VCaP (cell line): ENCODE results near the gene CCBE1.

Source experiments
- H3K27ac ChIP-seq: fragments of 450-650 bp; 2 replicates; pipeline ENCODE4 v1.5.1; 2017
- CTCF ChIP-seq: fragments of 450-650 bp; conservative IDR thresholded peaks from 2 replicates; pipeline ENCODE4 v1.5.1; 2017; ENCODE audit warnings: mild to moderate bottlenecking, moderate library complexity

Gene CCBE1

GRCh38 chr18:59453468-59453961, 243.7 kb downstream of the CCBE1 start:
- H3K27ac ChIP-seq, result no peak overlapping the region
- no peak for TF ChIP-seq CTCF

GRCh38 chr18:59451963-59452362, 245.3 kb downstream of the CCBE1 start:
- no peak for TF ChIP-seq CTCF
- H3K27ac ChIP-seq, result no peak overlapping the region

DNA sequence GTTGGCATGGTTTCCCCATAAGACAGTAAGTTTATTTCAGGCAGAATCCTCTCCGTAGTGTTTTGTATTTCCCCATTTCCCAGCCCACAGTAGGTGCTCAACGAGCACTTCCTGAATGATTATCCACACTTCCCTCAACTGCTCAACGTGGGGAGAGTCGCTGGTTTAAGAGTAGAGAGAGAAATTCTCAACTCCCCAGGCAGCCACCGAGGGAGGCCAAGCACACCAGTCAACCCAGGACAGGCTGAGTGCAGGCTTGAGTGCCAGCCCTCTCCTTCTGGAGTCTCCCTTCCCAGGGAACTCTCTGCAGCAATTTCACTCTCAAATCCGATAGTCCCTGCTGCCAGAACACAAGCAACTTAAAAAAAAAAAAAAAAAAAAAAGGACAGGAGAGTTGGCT, 246.2 kb downstream of the CCBE1 start:
- no peak for TF ChIP-seq CTCF
- no peak overlapping the region for H3K27ac ChIP-seq

DNA sequence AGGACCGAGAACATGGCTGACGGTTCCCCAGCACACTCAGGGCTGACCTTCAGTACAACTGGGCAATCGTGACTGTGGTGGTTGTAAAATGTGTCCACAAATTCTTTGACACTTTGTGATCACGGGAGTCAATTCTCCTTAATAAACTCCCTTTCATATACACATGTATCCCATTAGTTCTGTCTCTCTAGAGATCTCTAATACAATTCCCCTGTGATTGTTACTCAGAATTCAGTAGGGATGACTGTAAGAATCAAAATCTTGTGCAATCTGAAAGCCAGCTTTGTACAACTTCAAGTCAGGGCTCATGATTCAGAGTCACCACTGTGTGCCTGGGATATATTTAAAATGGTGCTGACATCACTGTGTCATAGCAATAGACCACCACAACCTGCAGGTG, 248.7 kb downstream of the CCBE1 start:
- H3K27ac ChIP-seq, result no peak overlapping the region

DNA sequence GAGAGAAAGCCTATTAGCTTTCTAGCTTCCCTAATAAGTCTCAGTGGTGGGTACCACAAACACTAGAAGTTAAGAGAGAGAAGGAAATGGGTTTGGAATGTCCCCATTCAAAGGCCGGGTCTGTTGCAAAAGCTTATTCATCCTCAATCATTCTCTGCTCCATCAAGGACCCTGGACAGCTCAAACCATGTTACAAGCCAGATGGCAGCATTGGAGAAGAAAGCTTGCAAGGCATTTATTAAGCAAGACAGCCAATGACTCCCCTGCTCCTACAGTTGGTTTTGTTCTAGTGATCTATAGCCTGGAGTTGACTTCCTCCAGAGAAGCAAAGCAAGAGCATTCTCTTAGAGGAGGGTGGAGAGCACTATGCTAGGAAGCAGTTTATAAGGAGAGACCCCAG, 251.2 kb downstream of the CCBE1 start:
- no peak overlapping the region for H3K27ac ChIP-seq
- no peak for TF ChIP-seq CTCF

More for the DNA sequence above, 248.7 kb downstream of the CCBE1 start:
- no peak for TF ChIP-seq CTCF

GRCh38 chr18:59437851-59438569, 259.2 kb downstream of the CCBE1 start:
- H3K27ac ChIP-seq, result no peak overlapping the region
- no peak for TF ChIP-seq CTCF

- TF ChIP-seq CTCF, result no peak
Observed at GRCh38 chr18:59432803-59433597, 264.2 kb downstream of the CCBE1 start.

More at GRCh38 chr18:59432803-59433597, 264.2 kb downstream of the CCBE1 start:
- H3K27ac ChIP-seq, result no peak overlapping the region
